ENCODE results near the gene KCNE4.

DNA sequence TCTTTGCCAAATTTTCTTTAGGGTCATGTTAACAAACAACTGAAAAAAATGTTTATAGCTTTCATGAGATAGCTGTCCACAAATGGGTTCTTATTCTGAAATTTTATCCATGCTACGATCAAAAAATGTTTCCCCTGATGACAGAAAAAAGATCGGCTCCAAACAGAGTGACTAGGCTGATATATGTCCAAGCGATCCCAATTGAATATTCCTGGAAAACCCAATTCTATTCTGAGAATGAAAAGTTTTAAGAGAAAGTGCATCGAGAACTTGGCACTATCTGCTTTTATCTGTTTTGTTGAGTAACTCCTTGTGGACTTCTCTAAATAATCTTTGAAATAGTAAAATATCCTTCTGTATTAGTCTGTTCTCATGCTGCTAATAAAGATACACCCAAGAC lies 19.1 kb downstream of the KCNE4 start:
- TF ChIP-seq CTCF (IDR thresholded peaks at IDR 0.05) (no peak), ZFX (IDR thresholded peaks at IDR 0.05; ENCODE audit: borderline replicate concordance) (no peak)
